GM12874 (cell line): ENCODE results near the gene GPR78.

Experiments used
- CTCF ChIP-seq: IDR thresholded peaks from 2 replicates; pipeline ENCODE4 v1.5.1; 2011; ENCODE audit warnings: low read depth, mild to moderate bottlenecking, control low read depth, low read length, moderate library complexity; ENCODE audit not compliant: insufficient read depth

Gene GPR78

GRCh38 chr4:8542776-8543525, 37.2 kb upstream of the GPR78 start:
- no peak for TF ChIP-seq CTCF

- no peak for TF ChIP-seq CTCF
Observed at GRCh38 chr4:8543623-8544022, 36.6 kb upstream of the GPR78 start.

GRCh38 chr4:8544282-8544681, 35.9 kb upstream of the GPR78 start:
- no peak for TF ChIP-seq CTCF

- TF ChIP-seq CTCF: no peak
Observed at GRCh38 chr4:8544741-8545438, 35.3 kb upstream of the GPR78 start.

GRCh38 chr4:8545439-8545765, 34.8 kb upstream of the GPR78 start:
- TF ChIP-seq CTCF: no peak

GRCh38 chr4:8546766-8547107, 33.5 kb upstream of the GPR78 start:
- TF ChIP-seq CTCF: no peak

- peak; percentile 37 for TF ChIP-seq CTCF
Observed at GRCh38 chr4:8547108-8547911, 32.9 kb upstream of the GPR78 start.
